Endothelial cell (in vitro differentiated cells): ENCODE data around the gene SF3B6. TPM values are rescaled to one million over a fixed set of nuclear protein-coding genes. Genes with fewer than 3 reads are reported as not detected.
"Not testable (repeated sequence)": the region's sequence is repeated elsewhere in the genome, so short reads cannot be mapped to it uniquely, and the experiment has no call there.

Experiments used
- DNase-seq: peaks from one replicate; pipeline ENCODE4 v3.0.0; 2021; ENCODE audit warnings: low spot score
- H3K27ac Mint-ChIP-seq: one replicate; pipeline ENCODE4 v1.8.0; 2021; ENCODE audit warnings: mixed read lengths, inconsistent platforms; ENCODE audit not compliant: unreplicated experiment
- H3K27me3 Mint-ChIP-seq: one replicate; pipeline ENCODE4 v1.8.0; 2021; ENCODE audit warnings: mild to moderate bottlenecking, moderate library complexity, mixed read lengths, inconsistent platforms; ENCODE audit not compliant: unreplicated experiment
- H3K36me3 Mint-ChIP-seq: one replicate; pipeline ENCODE4 v1.8.0; 2021; ENCODE audit warnings: mild to moderate bottlenecking, low read depth, mixed read lengths, inconsistent platforms; ENCODE audit not compliant: unreplicated experiment
- H3K4me1 Mint-ChIP-seq: one replicate; pipeline ENCODE4 v1.8.0; 2021; ENCODE audit warnings: mild to moderate bottlenecking, mixed read lengths, inconsistent platforms; ENCODE audit not compliant: unreplicated experiment
- H3K4me3 Mint-ChIP-seq: one replicate; pipeline ENCODE4 v1.8.0; 2021; ENCODE audit warnings: mild to moderate bottlenecking, mixed read lengths, inconsistent platforms; ENCODE audit not compliant: unreplicated experiment
- H3K9me3 Mint-ChIP-seq: one replicate; pipeline ENCODE4 v1.8.0; 2021; ENCODE audit warnings: mixed read lengths, inconsistent platforms; ENCODE audit not compliant: unreplicated experiment
- CTCF ChIP-seq: fragments of 200-600 bp; sonication (generic); IDR thresholded peaks from one replicate; pipeline ENCODE4 v1.5.0; 2021; ENCODE audit warnings: antibody characterized with exemption; ENCODE audit not compliant: unreplicated experiment
- total RNA-seq: library from RNA; stranded (reverse); fragmentation: NEBNext Ultra II Directional; extraction: Animal tissue kit (Norgen Biotek cat#: 25700); gene quantifications from one replicate; pipeline ENCODE4 v1.2.1, GENCODE V29; 2021; ENCODE audit not compliant: unreplicated experiment

SF3B6 gene
- total RNA-seq, 1 donor from 2014 or later = 67.5 TPM

- no peak for DNase-seq
- H3K9me3 Mint-ChIP-seq = no peaks in the 10 kb centered on the region
- H3K27ac Mint-ChIP-seq = no peak overlapping the region
- peaks cover 3% of the 10 kb centered on the region for H3K27me3 Mint-ChIP-seq
- H3K4me3 Mint-ChIP-seq = no peak overlapping the region
- H3K36me3 Mint-ChIP-seq = peaks cover 4% of the 10 kb centered on the region
- TF ChIP-seq CTCF = no peak
- no peaks in the 10 kb centered on the region for H3K4me1 Mint-ChIP-seq
These were observed 28.8 kb upstream of the SF3B6 start for GRCh38 chr2:24104906-24105305.

GRCh38 chr2:24104110-24104650 lies 28.1 kb upstream of the SF3B6 start:
- no peaks in the 10 kb centered on the region for H3K4me1 Mint-ChIP-seq
- no peak overlapping the region for H3K4me3 Mint-ChIP-seq
- peaks cover 5% of the 10 kb centered on the region for H3K27me3 Mint-ChIP-seq
- H3K27ac Mint-ChIP-seq = no peak overlapping the region
- peaks cover 4% of the 10 kb centered on the region for H3K36me3 Mint-ChIP-seq
- TF ChIP-seq CTCF = no peak
- H3K9me3 Mint-ChIP-seq = no peaks in the 10 kb centered on the region
- DNase-seq = no peak

DNA sequence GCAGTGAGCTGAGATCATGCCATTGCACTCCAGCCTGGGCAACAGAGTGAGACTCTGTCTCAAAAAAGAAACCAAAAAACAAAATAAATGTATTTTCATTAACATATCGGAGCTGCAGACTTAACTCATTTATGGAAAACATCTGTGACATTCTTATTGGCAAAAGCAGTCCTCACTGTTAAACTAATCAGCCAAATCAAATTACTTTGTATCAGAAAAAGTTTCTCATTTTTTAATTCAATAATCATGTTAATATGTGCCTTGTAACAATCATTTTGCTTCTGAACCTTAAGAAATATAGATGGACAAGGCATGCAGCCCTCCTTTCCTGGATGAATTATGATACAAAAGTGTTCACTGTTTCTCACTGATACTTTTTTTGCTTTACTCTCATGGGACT lies 26.6 kb upstream of the SF3B6 start:
- no peak overlapping the region for H3K27ac Mint-ChIP-seq
- DNase-seq = no peak
- H3K4me3 Mint-ChIP-seq = no peak overlapping the region
- H3K36me3 Mint-ChIP-seq = peaks cover 4% of the 10 kb centered on the region
- TF ChIP-seq CTCF = no peak
- no peaks in the 10 kb centered on the region for H3K9me3 Mint-ChIP-seq
- H3K27me3 Mint-ChIP-seq = peaks cover 5% of the 10 kb centered on the region
- H3K4me1 Mint-ChIP-seq = no peaks in the 10 kb centered on the region

DNA sequence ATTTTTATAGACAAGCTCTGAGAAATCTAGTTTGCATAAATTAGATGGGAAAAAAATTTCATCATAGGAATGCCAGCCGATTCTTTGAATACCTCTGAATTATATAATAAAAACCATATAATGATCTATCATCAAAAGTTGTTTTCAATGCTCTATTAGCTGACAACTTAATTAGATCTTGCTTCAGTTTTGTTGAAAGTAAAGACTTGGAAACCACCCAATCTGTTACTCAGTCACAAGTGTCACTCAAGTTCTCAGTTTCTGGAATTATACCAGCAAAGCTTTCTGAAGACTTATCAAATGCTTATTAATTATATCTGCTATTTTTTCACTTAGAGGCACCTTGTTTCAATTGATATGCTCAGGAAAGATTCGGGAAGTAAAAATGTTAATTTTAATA lies 25.9 kb upstream of the SF3B6 start:
- H3K9me3 Mint-ChIP-seq = no peaks in the 10 kb centered on the region
- peaks cover 4% of the 10 kb centered on the region for H3K36me3 Mint-ChIP-seq
- H3K27ac Mint-ChIP-seq = no peak overlapping the region
- no peak overlapping the region for H3K4me3 Mint-ChIP-seq
- no peak for TF ChIP-seq CTCF
- no peaks in the 10 kb centered on the region for H3K4me1 Mint-ChIP-seq
- no peak for DNase-seq
- H3K27me3 Mint-ChIP-seq = peaks cover 5% of the 10 kb centered on the region

DNA sequence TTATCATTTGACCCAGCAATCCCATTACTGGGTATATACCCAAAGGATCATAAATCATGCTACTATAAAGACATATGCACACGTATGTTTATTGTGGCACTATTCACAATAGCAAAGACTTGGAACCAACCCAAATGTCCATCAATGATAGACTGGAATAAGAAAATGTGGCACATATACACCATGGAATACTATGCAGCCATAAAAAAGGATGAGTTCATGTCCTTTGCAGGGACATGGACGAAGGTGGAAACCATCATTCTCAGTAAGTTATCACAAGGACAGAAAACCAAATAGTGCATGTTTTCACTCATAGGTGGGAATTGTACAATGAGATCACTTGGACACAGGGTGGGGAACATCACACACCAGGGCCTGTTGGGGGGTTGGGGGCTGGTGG lies 24.6 kb upstream of the SF3B6 start:
- not testable (repeated sequence) for H3K9me3 Mint-ChIP-seq, H3K4me3 Mint-ChIP-seq, DNase-seq, H3K27ac Mint-ChIP-seq, H3K27me3 Mint-ChIP-seq, H3K36me3 Mint-ChIP-seq, H3K4me1 Mint-ChIP-seq

- not testable (repeated sequence) for DNase-seq, H3K36me3 Mint-ChIP-seq, H3K4me1 Mint-ChIP-seq, H3K9me3 Mint-ChIP-seq, H3K4me3 Mint-ChIP-seq, H3K27ac Mint-ChIP-seq, H3K27me3 Mint-ChIP-seq
These were observed 19.1 kb upstream of the SF3B6 start for GRCh38 chr2:24095171-24095677.

GRCh38 chr2:24093270-24093669 lies 17.1 kb upstream of the SF3B6 start:
- H3K36me3 Mint-ChIP-seq, H3K27ac Mint-ChIP-seq, H3K4me1 Mint-ChIP-seq, H3K9me3 Mint-ChIP-seq, H3K27me3 Mint-ChIP-seq, H3K4me3 Mint-ChIP-seq, DNase-seq: not testable (repeated sequence)
